Measurements from ENCODE around the gene PREPL. TPM values are rescaled to one million over a fixed set of nuclear protein-coding genes. Genes with fewer than 3 reads are reported as not detected.

The PREPL gene
- total and polyA plus RNA-seq, 2 of the 8 experiments (the other 6 are each of a cell fraction or from before 2014, with no cell fraction given), result 13.6 to 38.9 TPM

DNA sequence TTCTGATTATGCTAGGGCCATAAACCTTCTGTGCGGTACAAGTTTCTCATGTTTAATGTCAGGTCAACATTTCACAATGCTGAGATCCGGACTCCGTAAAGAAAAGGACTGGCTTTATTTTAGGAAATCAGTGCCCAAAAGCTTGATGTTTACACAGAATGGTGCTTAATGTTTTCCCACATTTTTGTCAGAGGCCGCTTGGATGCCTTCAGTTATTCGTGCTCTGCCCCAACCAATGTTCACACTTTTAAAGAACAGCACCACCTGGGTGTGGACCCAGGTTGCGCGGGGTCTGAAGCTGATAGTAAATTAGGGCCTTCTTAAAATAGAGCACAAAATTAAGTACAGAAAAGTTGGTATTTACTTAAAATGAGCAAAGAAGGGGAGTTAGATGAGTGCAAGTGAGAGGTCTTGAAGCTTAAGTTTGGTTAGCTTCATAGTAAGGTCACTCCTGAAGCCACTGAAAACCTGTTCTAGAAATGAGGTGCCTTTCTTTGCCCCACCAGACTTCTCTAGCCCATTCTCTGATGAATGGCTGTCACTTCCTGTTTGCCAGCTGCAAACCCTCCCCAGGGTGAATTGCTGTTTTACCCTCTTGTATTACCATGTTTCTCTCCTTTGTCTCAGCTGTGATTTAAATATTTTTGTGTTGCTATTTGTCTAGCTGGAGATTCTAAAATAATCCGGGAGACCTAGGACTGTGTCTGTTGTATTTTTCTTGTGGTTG is 65.5 kb downstream of the PREPL start:
- H2BK15ac ChIP-seq (ENCODE audit: low read length), result no peak overlapping the region
- no peak overlapping the region for H2BK20ac ChIP-seq (ENCODE audit: low read length)
- H3K27ac ChIP-seq (ENCODE audit: low read depth, low read length), result no peak overlapping the region
- no peaks in the 10 kb centered on the region for H3K4me1 ChIP-seq (replicated peaks in 1 of 4; ENCODE audit: control insufficient read depth in 3 of 4, insufficient read depth in 4 of 4, low read length in 3 of 4)
- no peaks in the 10 kb centered on the region for H3K79me1 ChIP-seq (ENCODE audit: low read depth, low read length)
- H3K23me2 ChIP-seq (ENCODE audit: low read depth, low read length), result no peaks in the 10 kb centered on the region
- H4K5ac ChIP-seq (ENCODE audit: insufficient read length, low read depth, low read length), result no peak overlapping the region
- no peaks in the 10 kb centered on the region for H3K79me2 ChIP-seq (ENCODE audit: control insufficient read depth in 1 of 2, insufficient read depth in 2 of 2, low read length in 2 of 2)
- DNase-seq (ENCODE audit: low read depth in 1 of 2, low spot score in 2 of 2) (no peak), FAIRE-seq (no peak)
- no peak overlapping the region for H2BK5ac ChIP-seq (ENCODE audit: low read depth, low read length)
- no peaks in the 10 kb centered on the region for H3K9me3 ChIP-seq (ENCODE audit: insufficient read depth in 2 of 2, low read depth in 1 of 2, low read length in 1 of 2)
- no peak overlapping the region for H2BK12ac ChIP-seq (ENCODE audit: low read depth, low read length)
- H3K56ac ChIP-seq (replicated peaks; ENCODE audit: insufficient read length, low read depth, low read length), result no peak overlapping the region
- H3K4ac ChIP-seq (replicated peaks; ENCODE audit: insufficient read length, low read depth, low read length), result no peak overlapping the region
- H3K9ac ChIP-seq (replicated peaks in 1 of 4; ENCODE audit: extremely low read depth in 1 of 4, low read depth in 3 of 4, low read length in 3 of 4), result no peak overlapping the region
- WGBS, 2 experiments (ENCODE audit: extremely low coverage in 1 of 2, insufficient coverage in 1 of 2, insufficient read length in 1 of 2, insufficient replicate concordance in 2 of 2, low coverage in 1 of 2, low lambda C conversion rate in 2 of 2, missing lambda C conversion rate in 1 of 2), result 90% methylated on average over 8 of the region's 8 CpGs; no CpG with 5 or more reads in 1 of the 2 experiments
- ChIA-PET CTCF (ENCODE audit: partially characterized antibody) (interaction anchor here (0.6 to 3.7 kb wide), 29 partner anchors 9 to 674 kb away, joined by 3 to 30 read pairs (median 4); partner anchors contain the start of gene SLC3A1), POLR2A (ENCODE audit: partially characterized antibody) (interaction anchor here (0.8 kb wide), 1 partner anchor 17 kb away, joined by 3 read pairs; no protein-coding TSS in a partner anchor)
- no peak overlapping the region for H4K91ac ChIP-seq (replicated peaks; ENCODE audit: insufficient read length, low read length)
- H3K36me3 ChIP-seq (ENCODE audit: control insufficient read depth in 2 of 4, insufficient read depth in 4 of 4, low read length in 3 of 4), result no peaks in the 10 kb centered on the region
- H3K18ac ChIP-seq (ENCODE audit: extremely low read depth, low read length), result no peak overlapping the region
- no peak overlapping the region for H3K23ac ChIP-seq (ENCODE audit: insufficient read length)
- no peaks in the 10 kb centered on the region for H3K27me3 ChIP-seq (replicated peaks in 1 of 4; ENCODE audit: control insufficient read depth in 3 of 4, extremely low read depth in 1 of 4, insufficient read depth in 3 of 4, low read length in 3 of 4)
- H2BK120ac ChIP-seq (replicated peaks; ENCODE audit: low read depth, low read length), result no peak overlapping the region
- H2AFZ ChIP-seq (ENCODE audit: low read length), result peak overlapping the region; percentile 66; the same call in 1 of the 2 replicates
- H3K14ac ChIP-seq (ENCODE audit: insufficient read length), result no peak overlapping the region
- H3K4me2 ChIP-seq (ENCODE audit: insufficient read depth in 1 of 2, low read depth in 2 of 2, low read length in 2 of 2), result no peak overlapping the region
- no peak overlapping the region for H2AK5ac ChIP-seq (ENCODE audit: low read depth, low read length)
- TF ChIP-seq POLR2A (IDR thresholded peaks at IDR 0.05; ENCODE audit: control extremely low read depth in 1 of 2, low read depth in 2 of 2, low read length in 2 of 2) (no peak), RAD21 (IDR thresholded peaks at IDR 0.05 in 1 of 2, conservative IDR thresholded peaks at IDR 0.05 in 1 of 2; ENCODE audit: low read depth in 2 of 2, low read length in 2 of 2) (peak; percentile 58 to 63)
- TF ChIP-seq, protein P1, sequence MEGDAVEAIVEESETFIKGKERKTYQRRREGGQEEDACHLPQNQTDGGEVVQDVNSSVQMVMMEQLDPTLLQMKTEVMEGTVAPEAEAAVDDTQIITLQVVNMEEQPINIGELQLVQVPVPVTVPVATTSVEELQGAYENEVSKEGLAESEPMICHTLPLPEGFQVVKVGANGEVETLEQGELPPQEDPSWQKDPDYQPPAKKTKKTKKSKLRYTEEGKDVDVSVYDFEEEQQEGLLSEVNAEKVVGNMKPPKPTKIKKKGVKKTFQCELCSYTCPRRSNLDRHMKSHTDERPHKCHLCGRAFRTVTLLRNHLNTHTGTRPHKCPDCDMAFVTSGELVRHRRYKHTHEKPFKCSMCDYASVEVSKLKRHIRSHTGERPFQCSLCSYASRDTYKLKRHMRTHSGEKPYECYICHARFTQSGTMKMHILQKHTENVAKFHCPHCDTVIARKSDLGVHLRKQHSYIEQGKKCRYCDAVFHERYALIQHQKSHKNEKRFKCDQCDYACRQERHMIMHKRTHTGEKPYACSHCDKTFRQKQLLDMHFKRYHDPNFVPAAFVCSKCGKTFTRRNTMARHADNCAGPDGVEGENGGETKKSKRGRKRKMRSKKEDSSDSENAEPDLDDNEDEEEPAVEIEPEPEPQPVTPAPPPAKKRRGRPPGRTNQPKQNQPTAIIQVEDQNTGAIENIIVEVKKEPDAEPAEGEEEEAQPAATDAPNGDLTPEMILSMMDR (IDR thresholded peaks at IDR 0.05; ENCODE audit: control extremely low read depth in 1 of 3, insufficient read depth in 1 of 3, low read depth in 1 of 3, low read length in 3 of 3), result peak; percentile 51 to 59 (median 56)
- H4K20me1 ChIP-seq (replicated peaks in 1 of 2; ENCODE audit: control insufficient read depth in 1 of 2, insufficient read depth in 2 of 2, low read length in 2 of 2), result no peaks in the 10 kb centered on the region
- H3K4me3 ChIP-seq (ENCODE audit: extremely low read depth in 1 of 4, insufficient read depth in 2 of 4, low read depth in 3 of 4, low read length in 4 of 4), result no peak overlapping the region
- no peak overlapping the region for H4K8ac ChIP-seq (ENCODE audit: extremely low read depth, insufficient read depth, low read length)

Measured in H1 (cell line).